ENCODE results near the gene ANKRD24.

Gene ANKRD24

GRCh38 chr19:4258181-4258580, 75.7 kb downstream of the ANKRD24 start:
- no peak overlapping the region for H3K4me3 ChIP-seq (ENCODE audit: severe bottlenecking)
- no peaks in the 10 kb centered on the region for H3K9me3 ChIP-seq (ENCODE audit: severe bottlenecking)
- no peak for DNase-seq (ENCODE audit: low spot score)
- no peak for TF ChIP-seq CTCF (IDR thresholded peaks at IDR 0.05; ENCODE audit: poor library complexity, severe bottlenecking)
- no peak for ATAC-seq (ENCODE audit: low read depth)
- no peak overlapping the region for H3K27ac ChIP-seq (ENCODE audit: poor library complexity, severe bottlenecking)
- no peaks in the 10 kb centered on the region for H3K27me3 ChIP-seq (ENCODE audit: insufficient read depth, poor library complexity, severe bottlenecking)
- peaks cover 45% of the 10 kb centered on the region for H3K36me3 ChIP-seq (ENCODE audit: low read depth)
- no peaks in the 10 kb centered on the region for H3K4me1 ChIP-seq (ENCODE audit: insufficient read depth, poor library complexity, severe bottlenecking)

GRCh38 chr19:4260613-4261191, 78.2 kb downstream of the ANKRD24 start:
- no peak overlapping the region for H3K27ac ChIP-seq (ENCODE audit: poor library complexity, severe bottlenecking)
- no peaks in the 10 kb centered on the region for H3K9me3 ChIP-seq (ENCODE audit: severe bottlenecking)
- no peaks in the 10 kb centered on the region for H3K27me3 ChIP-seq (ENCODE audit: insufficient read depth, poor library complexity, severe bottlenecking)
- no peak for TF ChIP-seq CTCF (IDR thresholded peaks at IDR 0.05; ENCODE audit: poor library complexity, severe bottlenecking)
- H3K4me1 ChIP-seq (ENCODE audit: insufficient read depth, poor library complexity, severe bottlenecking) = no peaks in the 10 kb centered on the region
- no peak for DNase-seq (ENCODE audit: low spot score)
- H3K4me3 ChIP-seq (ENCODE audit: severe bottlenecking) = no peak overlapping the region
- no peak for ATAC-seq (ENCODE audit: low read depth)
- peaks cover 23% of the 10 kb centered on the region for H3K36me3 ChIP-seq (ENCODE audit: low read depth)

- H3K9me3 ChIP-seq (ENCODE audit: severe bottlenecking) = no peaks in the 10 kb centered on the region
- H3K4me1 ChIP-seq (ENCODE audit: insufficient read depth, poor library complexity, severe bottlenecking) = no peaks in the 10 kb centered on the region
- no peak for TF ChIP-seq CTCF (IDR thresholded peaks at IDR 0.05; ENCODE audit: poor library complexity, severe bottlenecking)
- no peak overlapping the region for H3K27ac ChIP-seq (ENCODE audit: poor library complexity, severe bottlenecking)
- H3K4me3 ChIP-seq (ENCODE audit: severe bottlenecking) = no peak overlapping the region
- ATAC-seq (ENCODE audit: low read depth) = no peak
- DNase-seq (ENCODE audit: low spot score) = no peak
- H3K27me3 ChIP-seq (ENCODE audit: insufficient read depth, poor library complexity, severe bottlenecking) = no peaks in the 10 kb centered on the region
- peaks cover 30% of the 10 kb centered on the region for H3K36me3 ChIP-seq (ENCODE audit: low read depth)
Measured at GRCh38 chr19:4264812-4265211, 82.3 kb downstream of the ANKRD24 start.

DNA sequence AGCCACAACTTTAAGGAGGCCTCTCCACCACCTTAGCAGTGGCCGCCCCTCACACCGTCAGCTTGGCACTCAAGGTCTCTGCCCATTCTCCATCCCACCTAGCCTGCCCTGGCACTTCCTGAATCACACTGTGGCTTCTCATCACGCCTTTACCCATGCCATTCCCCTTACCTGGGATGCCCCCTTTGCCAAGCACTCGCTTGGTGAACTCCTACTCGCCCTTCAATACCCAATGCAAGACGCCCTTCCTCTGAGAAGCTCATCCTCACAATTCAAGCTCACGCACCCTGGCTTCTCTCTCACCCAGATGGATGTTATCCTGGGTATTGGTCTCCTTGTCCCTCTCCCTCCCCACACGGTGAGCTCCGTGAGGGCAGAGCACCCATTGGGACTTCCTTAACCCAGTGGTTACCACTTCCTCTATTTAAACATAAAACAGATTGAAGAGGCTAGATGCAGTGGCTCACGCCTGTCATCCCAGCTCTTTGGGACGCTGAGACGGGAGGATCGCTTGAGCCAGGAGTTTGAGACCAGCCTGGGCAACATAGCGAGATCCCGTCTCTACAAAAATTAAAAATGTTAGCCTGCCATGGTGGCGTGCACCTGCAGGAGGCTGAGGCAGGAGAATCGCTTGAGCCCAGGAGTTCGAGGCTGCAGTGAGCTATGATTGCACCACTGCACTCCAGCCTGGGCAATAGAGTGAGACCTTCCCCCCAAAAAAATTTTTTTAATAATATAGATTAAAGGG, 83.9 kb downstream of the ANKRD24 start:
- H3K27ac ChIP-seq (ENCODE audit: poor library complexity, severe bottlenecking) = no peak overlapping the region
- no peak overlapping the region for H3K4me3 ChIP-seq (ENCODE audit: severe bottlenecking)
- DNase-seq (ENCODE audit: low spot score) = no peak
- H3K36me3 ChIP-seq (ENCODE audit: low read depth) = peaks cover 24% of the 10 kb centered on the region
- no peaks in the 10 kb centered on the region for H3K4me1 ChIP-seq (ENCODE audit: insufficient read depth, poor library complexity, severe bottlenecking)
- no peaks in the 10 kb centered on the region for H3K9me3 ChIP-seq (ENCODE audit: severe bottlenecking)
- no peaks in the 10 kb centered on the region for H3K27me3 ChIP-seq (ENCODE audit: insufficient read depth, poor library complexity, severe bottlenecking)
- no peak for TF ChIP-seq CTCF (IDR thresholded peaks at IDR 0.05; ENCODE audit: poor library complexity, severe bottlenecking)
- ATAC-seq (ENCODE audit: low read depth) = no peak
